T follicular helper cell (primary cell): ENCODE measurements around the gene ABL2.
"Not testable (repeated sequence)": the region's sequence is repeated elsewhere in the genome, so short reads cannot be mapped to it uniquely, and the experiment has no call there.

Experiments
- DNase-seq: peaks from one replicate; pipeline ENCODE4 v3.0.0-alpha.2; 2020; ENCODE audit warnings: low read depth
- total RNA-seq, 2 experiments: gene quantifications; one replicate each; lab custom pipeline; 2026; lab: John Stamatoyannopoulos, UW

ABL2 gene
- 49.7 to 54.7 reads per million in 2 experiments for total RNA-seq

DNA sequence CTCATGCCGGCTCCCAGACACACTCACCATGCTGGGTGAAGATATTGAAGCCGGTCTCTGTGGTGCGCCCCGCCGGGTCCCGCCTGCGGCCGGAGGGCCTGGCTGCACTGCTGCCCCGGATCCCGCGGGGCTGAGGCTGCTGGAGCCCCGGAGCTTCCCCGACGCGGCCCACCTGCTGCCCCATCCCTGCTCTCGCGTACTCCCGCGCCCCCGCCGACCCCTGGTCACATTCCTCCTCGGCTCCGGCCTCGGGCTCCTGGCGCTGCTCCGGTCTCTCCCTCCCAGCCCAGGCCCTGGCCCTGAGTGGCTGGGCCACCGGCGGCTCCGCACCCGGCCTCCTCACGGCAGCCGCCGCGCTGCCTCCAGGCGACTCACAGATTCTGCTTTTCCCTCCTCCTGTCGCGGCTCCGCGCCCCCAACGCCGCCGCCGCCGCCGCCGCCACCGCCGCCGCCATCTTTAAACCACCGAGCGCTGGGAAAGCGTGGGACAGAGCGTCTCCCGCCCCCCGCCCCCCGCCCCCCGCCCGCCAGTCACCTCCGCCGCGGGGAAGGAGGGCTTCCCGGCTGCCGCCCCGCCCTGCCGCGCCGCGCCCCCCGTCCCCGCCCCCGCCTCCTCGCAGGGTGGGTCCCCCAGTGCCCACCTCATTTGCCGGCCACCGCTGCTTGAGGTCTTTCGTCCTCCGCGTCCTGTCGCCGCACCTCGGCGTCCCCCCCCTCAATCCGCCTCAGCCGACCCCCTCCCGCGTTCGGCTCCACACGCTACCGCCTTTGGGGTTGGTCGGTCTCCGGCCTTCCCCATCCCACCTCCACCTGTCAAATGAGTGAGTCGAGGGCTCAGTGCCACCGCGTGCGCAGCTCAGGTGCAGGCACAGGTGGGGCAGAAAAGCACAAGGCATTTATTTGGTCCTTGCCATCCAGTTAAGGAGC, at the start of gene ABL2:
Gene ABL2 (minus strand): TSS at position 464 of the 927 bp plus-strand sequence. CDS start 280 bp downstream, at position 184.
- peak; percentile 37 for DNase-seq

DNA sequence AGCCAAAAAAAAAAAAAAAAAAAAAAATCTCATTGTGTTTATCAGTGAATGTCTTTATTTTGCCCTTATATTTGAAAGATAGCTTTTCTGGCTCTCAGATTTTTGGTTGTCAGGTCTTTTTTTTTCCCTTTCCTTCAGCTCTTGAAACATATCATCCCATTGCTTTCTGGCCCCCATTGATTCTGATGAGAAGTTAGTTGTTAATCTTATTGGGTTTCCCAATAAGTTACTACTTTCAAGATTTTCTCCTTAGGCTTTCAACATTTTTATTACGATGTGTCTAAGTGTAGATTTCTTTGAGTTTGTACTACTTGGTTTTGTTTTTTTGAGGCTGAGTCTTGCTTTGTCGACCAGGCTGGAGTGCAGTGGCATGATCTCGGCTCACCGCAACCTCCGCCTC, 49.4 kb upstream of the ABL2 start:
- DNase-seq, result no peak

DNA sequence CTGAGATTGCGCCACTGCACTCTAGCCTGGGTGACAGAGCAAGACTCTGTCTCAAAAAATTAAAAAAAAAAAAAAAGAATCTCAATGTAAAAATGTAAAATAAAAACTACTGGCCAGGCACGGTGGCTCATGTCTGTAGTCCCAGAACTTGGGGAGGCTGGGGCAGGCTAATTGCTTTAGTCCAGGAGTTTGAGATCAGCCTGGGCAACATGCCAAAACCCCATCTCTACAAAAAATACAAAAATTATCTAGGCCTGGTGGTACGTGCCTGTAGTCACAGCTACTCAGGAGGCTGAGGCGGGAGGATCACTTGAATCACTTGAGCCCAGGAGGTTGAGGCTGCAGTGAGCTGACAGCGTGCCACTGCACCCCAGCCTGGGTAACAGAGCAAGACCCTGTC, 44.9 kb upstream of the ABL2 start:
- DNase-seq, result not testable (repeated sequence)

DNA sequence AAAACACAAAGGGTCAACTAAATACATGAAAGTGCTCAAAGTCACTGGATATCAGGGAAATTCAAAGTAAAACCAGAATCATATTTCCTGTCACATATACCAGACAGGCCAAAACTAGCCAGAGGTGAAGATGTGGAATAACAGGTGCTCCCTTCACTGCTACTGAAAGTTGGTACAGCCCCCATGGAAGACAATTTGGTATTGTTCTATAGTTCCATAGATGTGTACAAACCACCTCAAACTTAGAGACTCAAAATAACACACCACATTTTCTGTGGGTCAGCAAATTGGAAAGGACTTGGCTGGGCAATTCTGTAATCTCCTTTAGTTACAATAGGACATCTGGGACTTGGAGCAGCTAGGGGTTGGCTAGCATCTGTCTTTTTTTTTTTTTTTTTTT, 39.6 kb upstream of the ABL2 start:
- no peak for DNase-seq

DNA sequence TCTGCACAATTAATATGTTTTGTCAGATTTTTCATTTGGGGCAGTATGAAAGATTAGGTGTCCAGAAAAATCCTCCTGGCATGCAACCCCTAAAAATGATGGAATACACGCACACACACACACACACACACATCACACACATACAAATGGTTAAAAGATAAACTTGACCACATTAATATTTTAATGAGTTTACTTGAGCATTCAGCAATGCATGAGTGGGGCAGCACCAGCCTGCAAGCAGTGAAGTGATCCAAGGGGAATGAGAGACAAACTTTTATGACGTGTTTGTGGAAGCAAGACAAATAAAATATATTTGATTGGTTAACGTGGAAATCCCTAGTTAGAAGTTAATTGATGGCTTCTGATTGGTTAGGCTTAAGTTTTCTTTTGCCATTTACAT, 35.0 kb upstream of the ABL2 start:
- no peak for DNase-seq

DNA sequence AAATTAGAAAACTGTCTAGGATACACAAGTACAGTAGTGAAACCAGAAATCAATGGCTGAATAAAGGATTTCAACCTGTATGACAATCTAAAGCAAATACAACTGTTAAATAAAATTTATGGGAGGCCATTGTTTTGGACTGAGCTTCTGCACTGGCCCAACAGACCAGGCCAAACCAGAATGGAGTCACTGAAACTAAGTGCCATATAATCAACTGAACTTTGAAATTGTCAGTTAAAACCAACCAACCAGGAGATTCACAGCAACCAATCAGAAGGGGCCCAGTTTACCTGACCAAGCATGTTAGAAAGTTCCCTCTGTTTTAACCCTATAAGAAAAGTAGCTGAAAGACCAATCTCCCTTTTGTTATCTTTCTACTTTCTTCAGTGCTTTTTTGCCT, 33.6 kb upstream of the ABL2 start:
- no peak for DNase-seq

DNA sequence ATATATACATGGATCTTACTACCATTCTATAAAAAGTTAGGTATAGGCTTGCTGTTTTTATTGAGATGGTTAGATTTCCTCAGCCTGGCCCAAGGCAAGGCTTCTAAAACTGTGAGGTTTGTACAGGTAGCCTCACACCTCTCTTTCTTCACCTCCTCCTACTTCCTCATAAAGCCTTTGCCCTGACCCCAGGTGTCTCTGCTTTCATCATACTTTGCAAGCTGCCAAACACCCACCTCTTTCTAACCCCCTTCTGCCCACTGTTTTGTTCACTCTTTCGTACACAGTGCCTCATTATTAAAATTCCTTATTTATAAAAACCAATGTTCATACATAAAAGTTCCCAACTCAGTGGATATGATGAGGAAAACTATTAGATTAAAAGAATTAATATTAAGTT, 32.7 kb upstream of the ABL2 start:
- no peak for DNase-seq

DNA sequence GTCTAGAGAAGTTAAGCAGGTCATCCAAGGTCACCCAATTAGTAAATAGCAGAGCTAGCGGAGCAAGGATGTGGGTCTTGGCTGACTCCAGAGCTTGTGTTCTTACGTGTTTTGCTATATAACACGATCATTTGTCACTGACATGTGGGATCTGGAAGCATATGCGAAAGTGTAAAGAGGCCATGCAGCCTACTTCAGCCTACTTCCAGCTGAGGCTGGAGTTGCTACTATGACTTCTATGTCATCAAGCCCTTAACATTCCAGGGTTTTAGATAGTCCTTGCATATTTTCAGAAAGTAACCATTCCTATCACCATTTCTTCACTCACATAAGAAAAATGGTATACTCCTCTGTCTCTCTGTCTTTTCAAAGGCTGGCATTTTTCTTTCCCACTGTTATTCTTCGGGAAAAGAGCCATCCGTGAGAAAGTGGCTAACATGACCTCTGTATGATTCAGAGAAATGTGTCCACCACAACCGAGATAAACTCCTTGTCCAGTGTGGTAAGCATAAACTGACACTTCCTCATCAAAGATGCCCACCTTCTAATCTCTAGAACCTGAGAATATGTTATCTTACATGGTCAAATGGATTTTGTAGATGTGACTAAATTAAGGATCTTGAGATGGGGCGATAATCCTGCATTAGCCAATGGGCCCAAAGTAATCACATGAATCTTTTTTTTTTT, 24.0 kb upstream of the ABL2 start:
- no peak for DNase-seq

DNA sequence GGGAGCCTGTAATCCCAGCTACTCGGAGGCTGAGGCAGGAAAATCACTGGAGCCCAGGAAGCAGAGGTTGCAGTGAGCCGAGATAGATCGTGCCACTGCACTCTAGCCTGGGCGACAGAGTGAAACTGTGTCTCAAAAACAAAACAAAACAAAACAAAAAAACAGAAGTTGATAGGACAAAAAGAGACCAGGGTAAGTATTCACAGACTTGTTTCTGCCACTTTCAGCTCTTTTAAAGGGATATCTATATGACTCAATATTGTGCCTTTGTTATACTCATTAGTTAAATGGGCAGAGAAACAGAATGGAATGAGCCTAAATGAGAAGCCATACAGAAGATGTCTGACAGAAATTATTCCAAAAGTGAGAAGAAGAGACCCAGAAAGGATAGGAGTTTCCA, 23.1 kb upstream of the ABL2 start:
- DNase-seq, result no peak

DNA sequence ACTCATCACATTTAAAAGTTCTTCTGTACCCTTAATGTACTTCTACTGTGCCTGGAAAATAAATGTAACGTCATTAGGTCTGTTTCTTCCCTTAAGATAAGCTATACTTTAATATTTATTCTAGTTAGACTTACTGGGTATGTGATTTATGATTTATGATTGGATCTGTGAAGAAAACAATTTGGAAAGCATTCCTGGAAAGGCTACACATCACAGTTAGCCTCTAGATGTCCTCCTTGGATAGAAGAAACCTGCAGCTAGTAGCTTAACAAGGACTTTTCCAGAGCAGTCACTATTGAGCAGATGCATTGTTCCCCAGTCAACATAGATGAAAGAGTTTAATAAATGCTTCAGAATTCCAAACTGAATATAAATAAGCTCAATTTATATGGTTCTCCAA, 22.2 kb upstream of the ABL2 start:
- DNase-seq, result no peak

DNA sequence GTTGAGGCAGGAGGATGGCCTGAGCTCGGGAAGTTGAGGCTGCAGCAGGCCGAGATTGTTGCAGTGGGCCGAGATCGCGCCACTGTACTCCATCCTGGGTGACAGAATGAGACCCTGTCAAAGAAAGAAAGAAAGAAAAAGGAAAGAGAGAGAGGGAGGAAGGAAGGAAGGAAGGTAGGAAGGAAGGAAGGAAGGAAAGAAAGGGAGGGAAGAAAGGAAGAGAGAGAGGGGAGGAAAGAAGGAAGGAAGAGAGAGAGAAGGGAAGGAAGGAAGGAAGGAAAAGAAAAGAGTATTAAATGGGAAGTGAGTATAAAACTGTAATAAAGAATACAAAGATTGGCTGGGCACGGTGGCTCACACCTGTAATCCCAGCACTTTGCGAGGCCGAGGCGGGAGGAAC, 18.4 kb upstream of the ABL2 start:
- DNase-seq, result no peak

DNA sequence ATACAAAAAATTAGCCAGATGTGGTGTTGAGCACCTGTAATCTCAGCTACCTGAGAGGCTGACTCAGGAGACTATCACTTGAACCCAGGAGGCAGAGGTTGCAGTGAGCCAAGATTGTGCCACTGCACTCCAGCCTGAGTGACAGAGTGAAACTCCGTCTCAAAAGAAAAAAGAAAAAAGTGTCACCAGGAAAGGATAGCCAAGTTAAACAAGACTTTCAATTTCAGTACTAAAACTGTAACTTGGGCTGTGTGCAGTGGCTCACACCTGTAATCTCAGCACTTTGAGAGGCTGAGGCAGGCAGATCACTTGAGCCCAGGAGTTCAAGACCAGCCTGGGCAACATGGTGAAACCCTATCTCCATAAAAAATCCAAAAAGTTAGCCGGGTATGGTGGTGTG, 15.9 kb upstream of the ABL2 start:
- not testable (repeated sequence) for DNase-seq

DNA sequence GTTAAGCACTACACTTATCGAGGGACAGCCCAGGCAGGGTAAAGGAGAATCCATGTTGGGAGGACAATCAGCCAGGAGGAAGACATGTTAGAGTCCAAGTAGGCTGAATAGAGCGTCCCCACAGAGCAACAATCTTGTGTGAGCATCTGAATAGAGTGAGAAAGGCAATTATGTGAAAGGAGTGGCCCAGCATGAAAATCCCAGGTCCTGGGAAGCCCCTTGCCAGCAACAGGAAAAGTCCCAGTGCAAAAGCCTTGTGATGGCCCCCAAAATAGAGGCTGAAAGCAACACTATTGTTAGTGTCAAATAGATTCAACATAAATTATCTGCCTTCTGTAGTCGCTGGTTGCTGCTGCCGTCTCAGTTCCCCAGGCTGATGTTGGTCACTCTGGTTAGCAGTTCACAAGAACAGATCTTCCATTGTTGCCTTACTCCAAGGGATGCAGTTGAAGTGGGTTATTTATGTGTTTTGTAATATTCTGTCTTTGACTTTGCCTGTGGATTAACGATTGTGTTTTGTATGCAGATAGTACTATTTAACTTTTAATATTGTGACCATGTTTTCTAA, 12.1 kb upstream of the ABL2 start:
- no peak for DNase-seq

DNA sequence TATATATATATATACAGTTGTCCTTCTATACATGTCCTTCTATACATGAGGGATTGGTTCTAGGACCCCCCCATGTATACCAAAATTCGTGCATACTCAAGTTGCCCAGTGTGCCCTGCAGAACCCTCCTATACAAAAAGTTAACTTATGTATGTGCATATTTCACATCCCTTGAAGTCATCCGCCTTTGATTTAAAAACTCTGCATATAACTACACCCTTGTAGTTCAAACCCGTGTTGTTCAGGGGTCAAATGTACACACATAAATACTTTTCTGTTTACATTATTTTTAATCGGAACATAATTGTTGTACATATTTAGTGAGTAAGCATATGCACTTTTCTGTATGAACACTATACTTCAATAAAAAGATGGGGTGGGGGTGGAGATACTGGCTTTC, 7.7 kb upstream of the ABL2 start:
- no peak for DNase-seq

DNA sequence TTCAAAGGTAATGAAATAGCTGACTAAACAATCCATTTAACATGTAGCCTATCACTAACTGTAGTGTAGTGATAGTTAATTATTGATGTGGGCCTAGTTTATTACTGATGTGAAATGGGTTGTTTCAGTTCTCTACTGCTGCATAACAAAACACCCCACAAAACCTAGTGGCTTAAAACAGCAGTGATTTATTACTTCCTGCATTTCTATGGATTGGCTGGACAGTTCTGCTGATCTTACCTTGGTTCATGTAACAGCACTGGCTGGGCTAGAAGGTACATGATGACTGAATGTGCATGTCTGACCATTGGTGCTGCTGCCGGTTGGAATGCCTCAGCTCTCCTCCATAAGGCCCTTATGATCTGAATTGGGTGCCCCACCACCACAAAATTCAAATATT, 5.4 kb upstream of the ABL2 start:
- no peak for DNase-seq

DNA sequence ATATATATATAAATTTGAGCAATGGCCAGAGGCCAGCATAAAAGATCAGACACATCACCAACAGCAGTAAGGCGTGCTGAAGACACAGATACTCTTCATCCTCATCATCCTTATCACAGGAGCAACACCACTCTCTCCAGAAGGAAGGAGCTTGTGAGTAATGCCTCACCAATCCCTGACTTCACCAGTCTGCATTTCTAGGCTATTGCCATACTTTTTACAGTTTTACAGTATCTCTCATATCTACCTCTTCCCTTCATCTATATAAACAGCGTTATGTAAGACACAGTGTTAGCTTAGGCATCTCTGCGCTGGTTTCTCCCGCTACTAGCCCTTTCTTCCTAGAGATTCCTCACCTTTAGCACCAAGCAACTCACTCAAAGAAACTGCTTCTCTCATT, 2.4 kb upstream of the ABL2 start:
- no peak for DNase-seq

DNA sequence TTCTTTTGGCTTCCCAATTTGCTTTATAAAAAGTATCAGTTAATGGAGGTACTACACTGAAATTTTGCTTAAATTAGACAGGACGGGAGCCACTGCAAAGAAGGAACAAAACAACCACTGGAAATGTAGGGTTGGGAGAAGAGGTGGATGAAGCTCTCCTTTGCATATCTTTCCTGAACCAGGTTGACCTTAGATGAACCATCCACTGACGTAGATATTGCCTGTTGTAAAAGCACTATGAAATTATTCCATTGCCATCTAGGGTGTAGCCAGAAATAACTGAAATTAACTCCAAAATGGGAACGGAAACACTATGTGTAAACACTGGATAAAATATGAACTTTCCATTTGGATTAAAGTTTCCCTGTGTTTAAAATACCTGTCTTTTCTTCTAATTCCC, 1.2 kb upstream of the ABL2 start:
- no peak for DNase-seq

DNA sequence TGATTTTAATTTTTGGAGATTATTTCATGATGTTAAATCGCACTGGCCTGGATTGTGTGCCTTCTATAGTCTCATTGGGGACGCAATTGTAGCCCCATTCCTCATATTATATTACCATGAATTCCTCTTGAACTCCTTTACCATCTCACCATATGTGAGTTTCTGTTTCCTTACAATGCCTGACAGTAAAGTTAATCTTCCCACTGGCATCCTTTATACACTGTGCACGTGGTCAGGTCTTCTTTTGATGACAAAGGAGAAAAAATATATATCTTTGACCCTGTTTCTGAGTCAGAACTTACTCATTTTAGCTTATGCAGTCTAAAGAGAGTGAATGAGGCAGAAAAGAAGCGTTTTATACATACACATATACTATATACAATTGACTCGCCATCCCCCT, 774 bp upstream of the ABL2 start:
- DNase-seq, result no peak

DNA sequence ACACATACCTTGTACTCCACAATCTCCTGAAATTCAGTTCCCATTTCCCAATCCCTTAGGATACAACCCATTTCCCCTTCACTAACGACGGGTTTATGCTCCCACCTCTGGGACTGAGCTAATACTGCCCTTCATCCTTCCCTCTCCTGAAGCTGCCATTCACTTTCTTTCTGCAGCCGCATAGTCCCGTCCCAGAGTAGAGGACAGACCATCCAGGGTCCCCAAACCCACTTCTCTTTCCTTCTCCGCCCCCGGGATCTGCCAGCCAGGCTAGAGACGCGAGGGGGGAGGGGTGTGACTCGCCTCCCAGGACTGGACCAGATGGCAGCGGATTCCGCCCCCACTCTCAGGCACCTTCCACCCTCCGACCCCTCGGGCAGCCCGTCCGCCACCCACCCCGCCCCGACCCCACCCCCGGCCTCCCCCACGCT, 679 bp downstream of the ABL2 start:
- no peak for DNase-seq

DNA sequence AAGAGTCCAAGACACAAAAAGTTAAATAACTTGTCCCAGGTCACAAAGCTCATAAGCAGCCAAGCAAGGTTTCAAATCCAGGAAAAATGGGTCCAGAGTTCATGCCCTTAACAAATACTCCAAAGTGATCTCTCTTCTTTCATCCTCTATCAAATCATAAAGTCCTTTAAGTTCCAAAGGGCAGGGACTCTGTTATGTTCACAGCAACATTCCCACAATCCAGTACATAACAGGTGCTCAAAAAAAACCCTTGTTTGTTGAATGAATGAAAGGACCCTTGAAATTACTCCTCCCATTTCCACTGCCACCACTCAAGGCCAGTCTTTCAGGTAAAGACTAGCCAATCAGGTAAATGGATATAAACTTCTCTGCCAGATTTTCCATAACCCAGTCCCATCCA, 2.7 kb downstream of the ABL2 start:
- DNase-seq, result no peak

DNA sequence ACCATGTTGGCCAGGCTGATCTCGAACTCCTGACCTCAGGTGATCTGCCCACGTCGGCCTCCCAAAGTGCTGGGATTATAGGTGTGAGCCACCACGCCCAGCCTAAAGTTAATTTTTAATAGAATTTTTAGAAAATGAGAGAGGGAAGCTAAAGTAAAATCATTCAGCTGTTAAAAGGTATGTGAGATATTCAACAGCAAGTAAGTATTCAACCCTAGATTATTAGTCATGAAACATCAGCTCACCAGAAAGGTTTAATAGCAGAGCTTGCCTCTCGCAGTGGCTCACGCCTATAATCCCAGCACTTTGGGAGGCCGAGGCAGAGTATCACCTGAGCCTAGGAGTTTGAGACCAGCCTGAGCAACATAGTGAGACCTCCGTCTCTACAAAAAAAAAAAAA, 5.0 kb downstream of the ABL2 start:
- not testable (repeated sequence) for DNase-seq

DNA sequence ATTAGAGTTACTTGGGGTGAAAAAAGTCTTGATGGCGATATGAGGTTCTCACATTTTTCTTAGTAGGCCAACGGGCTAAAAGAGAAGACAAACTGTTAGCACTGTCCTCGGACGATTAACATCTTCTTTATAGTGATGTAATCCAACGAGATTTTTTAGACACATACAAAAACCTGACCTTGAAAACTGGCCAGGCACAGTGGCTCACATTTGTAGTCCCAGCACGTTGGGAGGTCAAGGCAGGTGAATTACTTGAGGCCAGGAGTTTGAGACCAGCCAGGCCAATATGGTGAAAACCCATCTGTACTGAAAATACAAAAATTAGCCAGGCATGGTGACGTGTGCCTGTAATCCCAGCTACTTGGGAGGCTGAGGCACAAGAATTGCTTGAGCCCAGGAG, 8.4 kb downstream of the ABL2 start:
- not testable (repeated sequence) for DNase-seq

DNA sequence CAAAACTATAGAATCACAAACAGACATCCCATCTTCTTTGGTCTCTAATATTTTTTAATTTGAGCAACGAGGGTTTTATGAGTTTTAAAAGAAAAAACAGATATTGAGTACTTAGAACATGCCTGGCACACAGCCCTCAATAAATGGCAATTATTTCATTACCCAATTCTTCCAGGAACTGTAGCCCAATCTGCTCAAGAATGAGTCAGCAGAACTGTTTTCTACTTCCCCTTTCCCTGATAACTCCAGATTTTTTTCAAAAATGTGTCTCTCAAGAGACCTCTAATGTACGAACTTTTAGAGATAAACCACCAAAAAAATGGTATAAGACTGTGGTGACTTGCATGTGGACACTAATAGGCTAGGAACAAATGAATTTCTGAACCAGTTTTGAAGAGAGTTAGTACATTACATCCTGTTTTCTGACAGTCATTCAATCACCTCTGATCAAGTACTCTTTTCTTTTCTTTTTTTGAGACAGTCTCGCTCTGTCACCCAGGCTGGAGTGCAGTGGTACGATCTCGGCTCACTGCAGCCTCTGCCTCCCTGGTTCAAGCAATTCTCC, 11.5 kb downstream of the ABL2 start:
- no peak for DNase-seq
